ENCODE measurements around the gene HLX.

The HLX gene

DNA sequence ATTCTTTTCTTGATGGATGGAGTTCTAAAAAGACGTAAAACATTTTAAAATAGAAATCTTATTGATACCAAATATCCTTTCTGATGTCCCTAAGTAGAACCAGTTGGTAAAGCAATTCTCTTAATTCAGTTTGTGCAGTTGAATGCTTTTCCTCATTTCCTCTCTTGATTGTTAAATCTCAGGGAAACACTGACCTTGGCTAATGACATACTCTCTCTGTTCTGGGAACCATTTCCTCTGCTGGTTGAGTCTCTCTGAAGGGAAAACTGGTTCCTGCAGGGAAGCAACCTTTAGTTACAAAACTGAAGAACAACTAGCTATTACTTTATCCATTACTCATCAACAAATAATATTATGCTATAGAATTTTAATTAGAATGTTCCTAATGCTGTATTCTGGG is 36.7 kb downstream of the HLX start:
- no peak overlapping the region for H3K4me3 ChIP-seq (ENCODE audit: low read length)
- no peak for DNase-seq (ENCODE audit: low read depth)
- TF ChIP-seq, protein P1, sequence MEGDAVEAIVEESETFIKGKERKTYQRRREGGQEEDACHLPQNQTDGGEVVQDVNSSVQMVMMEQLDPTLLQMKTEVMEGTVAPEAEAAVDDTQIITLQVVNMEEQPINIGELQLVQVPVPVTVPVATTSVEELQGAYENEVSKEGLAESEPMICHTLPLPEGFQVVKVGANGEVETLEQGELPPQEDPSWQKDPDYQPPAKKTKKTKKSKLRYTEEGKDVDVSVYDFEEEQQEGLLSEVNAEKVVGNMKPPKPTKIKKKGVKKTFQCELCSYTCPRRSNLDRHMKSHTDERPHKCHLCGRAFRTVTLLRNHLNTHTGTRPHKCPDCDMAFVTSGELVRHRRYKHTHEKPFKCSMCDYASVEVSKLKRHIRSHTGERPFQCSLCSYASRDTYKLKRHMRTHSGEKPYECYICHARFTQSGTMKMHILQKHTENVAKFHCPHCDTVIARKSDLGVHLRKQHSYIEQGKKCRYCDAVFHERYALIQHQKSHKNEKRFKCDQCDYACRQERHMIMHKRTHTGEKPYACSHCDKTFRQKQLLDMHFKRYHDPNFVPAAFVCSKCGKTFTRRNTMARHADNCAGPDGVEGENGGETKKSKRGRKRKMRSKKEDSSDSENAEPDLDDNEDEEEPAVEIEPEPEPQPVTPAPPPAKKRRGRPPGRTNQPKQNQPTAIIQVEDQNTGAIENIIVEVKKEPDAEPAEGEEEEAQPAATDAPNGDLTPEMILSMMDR (IDR thresholded peaks at IDR 0.05; ENCODE audit: insufficient read depth, low read depth, low read length, missing control alignments) = no peak

- DNase-seq (ENCODE audit: low read depth) = no peak
- TF ChIP-seq, protein P1 (IDR thresholded peaks at IDR 0.05; ENCODE audit: insufficient read depth, low read depth, low read length, missing control alignments) = no peak
- H3K4me3 ChIP-seq (ENCODE audit: low read length) = no peak overlapping the region
Observed at GRCh38 chr1:220917101-220917500, 37.9 kb downstream of the HLX start.

DNA sequence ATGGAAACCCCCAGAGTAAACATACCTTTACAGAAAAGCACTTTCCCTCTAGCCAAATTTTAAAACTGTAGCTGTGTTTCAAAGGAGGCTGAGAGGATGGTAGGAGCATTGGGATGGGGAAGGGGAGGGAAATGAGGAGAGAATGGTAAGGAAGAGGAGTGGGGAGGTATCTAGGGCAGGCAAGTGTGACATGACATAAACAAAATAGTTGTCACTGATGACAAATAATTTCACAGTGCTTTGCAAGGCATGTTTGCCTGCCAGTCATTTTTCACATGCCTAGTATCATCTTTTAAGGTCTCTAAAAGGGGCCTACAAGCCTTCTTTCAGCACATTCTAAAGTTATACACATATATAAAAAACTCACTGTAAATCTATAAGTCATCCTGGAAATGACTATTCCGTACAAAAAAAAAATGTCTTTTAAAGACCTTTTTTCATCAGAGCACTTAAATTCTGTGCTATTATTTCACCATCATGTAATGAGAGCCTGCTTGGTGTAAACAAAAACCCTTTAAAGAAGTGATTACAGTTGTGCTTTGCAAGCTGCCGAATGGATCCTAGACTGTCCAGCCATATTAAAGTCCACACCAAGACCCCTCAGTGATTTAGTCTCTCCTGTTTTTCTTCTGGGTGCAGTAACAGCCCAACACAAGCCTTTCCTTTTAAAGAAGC is 38.4 kb downstream of the HLX start:
- DNase-seq (ENCODE audit: low read depth) = no peak
- TF ChIP-seq, protein P1 (IDR thresholded peaks at IDR 0.05; ENCODE audit: insufficient read depth, low read depth, low read length, missing control alignments) = no peak
- no peak overlapping the region for H3K4me3 ChIP-seq (ENCODE audit: low read length)

- TF ChIP-seq, protein P1 (IDR thresholded peaks at IDR 0.05; ENCODE audit: insufficient read depth, low read depth, low read length, missing control alignments) = no peak
Observed at GRCh38 chr1:220918285-220918951, 39.2 kb downstream of the HLX start.

GRCh38 chr1:220920967-220921366 is 41.7 kb downstream of the HLX start:
- DNase-seq (ENCODE audit: low read depth) = no peak
- TF ChIP-seq, protein P1 (IDR thresholded peaks at IDR 0.05; ENCODE audit: insufficient read depth, low read depth, low read length, missing control alignments) = no peak
- H3K4me3 ChIP-seq (ENCODE audit: low read length) = no peak overlapping the region

More at GRCh38 chr1:220918285-220918951, 39.2 kb downstream of the HLX start:
- no peak overlapping the region for H3K4me3 ChIP-seq (ENCODE audit: low read length)
- no peak for DNase-seq (ENCODE audit: low read depth)

DNA sequence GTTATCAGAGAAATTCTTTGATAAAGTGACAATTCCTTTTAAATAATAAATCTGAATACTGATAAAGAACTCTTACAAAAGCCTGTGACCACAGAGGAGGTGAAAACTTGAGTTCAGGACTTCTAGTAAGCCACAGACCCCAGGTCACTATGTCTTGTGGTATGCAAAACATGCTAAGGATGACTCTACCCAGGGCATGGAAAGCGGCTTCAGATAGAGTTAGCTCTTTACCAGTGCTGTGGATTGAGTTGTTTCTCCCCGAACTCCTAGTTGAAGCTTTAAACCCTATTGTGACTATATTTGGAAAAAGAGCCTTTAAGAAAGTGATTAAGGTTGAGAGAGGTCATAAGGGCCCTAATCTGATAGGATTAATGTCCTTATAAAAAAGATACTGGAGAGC is 42.3 kb downstream of the HLX start:
- no peak overlapping the region for H3K4me3 ChIP-seq (ENCODE audit: low read length)
- DNase-seq (ENCODE audit: low read depth) = no peak
- TF ChIP-seq, protein P1 (IDR thresholded peaks at IDR 0.05; ENCODE audit: insufficient read depth, low read depth, low read length, missing control alignments) = no peak
